Measurements from ENCODE around the gene MINDY3. TPM values are rescaled to one million over a fixed set of nuclear protein-coding genes. Genes with fewer than 3 reads are reported as not detected.

MINDY3 gene
- polyA plus RNA-seq, 1 donor (not counting 4 experiments of a cell fraction or from before 2014, with no cell fraction given): 22.1 TPM

- Histone ChIP-seq H3K79me2 (ENCODE audit: control insufficient read depth, insufficient read depth, low read length) (no peaks in the 10 kb centered on the region), H2AFZ (ENCODE audit: control insufficient read depth, low read length) (no peak overlapping the region), H3K9me3 (ENCODE audit: control insufficient read depth, low read depth, low read length) (no peaks in the 10 kb centered on the region), H4K20me1 (ENCODE audit: control insufficient read depth, extremely low read depth, insufficient read depth, low read length) (no peaks in the 10 kb centered on the region), H3K4me2 (ENCODE audit: control insufficient read depth, extremely low read depth, insufficient read depth, low read depth, low read length) (no peak overlapping the region), H3K27ac (ENCODE audit: control insufficient read depth, insufficient read depth, low read length) (no peak overlapping the region), H3K4me3 (ENCODE audit: control insufficient read depth in 2 of 3, extremely low read depth in 1 of 3, insufficient read depth in 2 of 3, low read depth in 1 of 3, low read length in 3 of 3) (no peak overlapping the region), H3K9ac (ENCODE audit: control insufficient read depth, extremely low read depth, insufficient read depth, low read length) (no peak overlapping the region), H3K4me1 (ENCODE audit: control insufficient read depth, extremely low read depth, insufficient read depth, low read length) (no peaks in the 10 kb centered on the region), H3K27me3 (ENCODE audit: control insufficient read depth, extremely low read depth, insufficient read depth, low read length) (no peaks in the 10 kb centered on the region), H3K36me3 (ENCODE audit: control insufficient read depth in 2 of 2, extremely low read depth in 1 of 2, insufficient read depth in 2 of 2, low read length in 2 of 2) (no peaks in the 10 kb centered on the region), H3K9me1 (ENCODE audit: control insufficient read depth, extremely low read depth, insufficient read depth, low read length) (no peaks in the 10 kb centered on the region)
- no peak for TF ChIP-seq EZH2 (IDR thresholded peaks at IDR 0.05; ENCODE audit: low read length)
- TF ChIP-seq, protein P1, sequence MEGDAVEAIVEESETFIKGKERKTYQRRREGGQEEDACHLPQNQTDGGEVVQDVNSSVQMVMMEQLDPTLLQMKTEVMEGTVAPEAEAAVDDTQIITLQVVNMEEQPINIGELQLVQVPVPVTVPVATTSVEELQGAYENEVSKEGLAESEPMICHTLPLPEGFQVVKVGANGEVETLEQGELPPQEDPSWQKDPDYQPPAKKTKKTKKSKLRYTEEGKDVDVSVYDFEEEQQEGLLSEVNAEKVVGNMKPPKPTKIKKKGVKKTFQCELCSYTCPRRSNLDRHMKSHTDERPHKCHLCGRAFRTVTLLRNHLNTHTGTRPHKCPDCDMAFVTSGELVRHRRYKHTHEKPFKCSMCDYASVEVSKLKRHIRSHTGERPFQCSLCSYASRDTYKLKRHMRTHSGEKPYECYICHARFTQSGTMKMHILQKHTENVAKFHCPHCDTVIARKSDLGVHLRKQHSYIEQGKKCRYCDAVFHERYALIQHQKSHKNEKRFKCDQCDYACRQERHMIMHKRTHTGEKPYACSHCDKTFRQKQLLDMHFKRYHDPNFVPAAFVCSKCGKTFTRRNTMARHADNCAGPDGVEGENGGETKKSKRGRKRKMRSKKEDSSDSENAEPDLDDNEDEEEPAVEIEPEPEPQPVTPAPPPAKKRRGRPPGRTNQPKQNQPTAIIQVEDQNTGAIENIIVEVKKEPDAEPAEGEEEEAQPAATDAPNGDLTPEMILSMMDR (optimal IDR thresholded peaks at IDR 0.05 in 1 of 3, IDR thresholded peaks at IDR 0.05 in 1 of 3, conservative IDR thresholded peaks at IDR 0.05 in 1 of 3; ENCODE audit: extremely low read depth in 1 of 3, insufficient read depth in 2 of 3, low read length in 3 of 3): no peak
- FAIRE-seq (no peak), DNase-seq (ENCODE audit: low read depth, low spot score) (no peak)
- dilution Hi-C loops (cut with MboI; ENCODE audit: extremely low pct_ligation_motif_present, low sequenced_read_pairs): no loop called here
These were observed 112.7 kb downstream of the MINDY3 start for GRCh38 chr10:15747632-15748031.

DNA sequence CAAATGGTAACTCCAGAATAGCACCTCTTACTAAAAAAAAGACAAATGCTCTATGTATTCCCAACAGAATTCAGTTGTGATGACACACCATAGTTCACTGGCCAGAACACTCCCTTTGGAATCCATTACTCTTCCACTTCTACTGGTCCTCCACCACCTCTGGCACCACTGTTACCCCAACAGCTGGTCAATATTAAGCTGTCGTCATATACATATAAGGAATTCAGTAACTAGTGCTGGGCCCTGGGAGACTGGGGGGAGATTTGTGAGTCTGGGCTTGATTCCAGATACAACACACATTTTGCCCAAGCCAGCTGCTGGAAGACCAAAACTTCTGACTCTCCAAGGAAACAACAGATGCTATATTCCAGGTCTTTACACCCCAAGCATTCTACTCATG is 114.6 kb downstream of the MINDY3 start:
- Histone ChIP-seq H2AFZ (ENCODE audit: control insufficient read depth, low read length) (no peak overlapping the region), H3K36me3 (ENCODE audit: control insufficient read depth in 2 of 2, extremely low read depth in 1 of 2, insufficient read depth in 2 of 2, low read length in 2 of 2) (no peaks in the 10 kb centered on the region), H4K20me1 (ENCODE audit: control insufficient read depth, extremely low read depth, insufficient read depth, low read length) (no peaks in the 10 kb centered on the region), H3K9me1 (ENCODE audit: control insufficient read depth, extremely low read depth, insufficient read depth, low read length) (no peaks in the 10 kb centered on the region), H3K9ac (ENCODE audit: control insufficient read depth, extremely low read depth, insufficient read depth, low read length) (no peak overlapping the region), H3K79me2 (ENCODE audit: control insufficient read depth, insufficient read depth, low read length) (no peaks in the 10 kb centered on the region), H3K9me3 (ENCODE audit: control insufficient read depth, low read depth, low read length) (no peaks in the 10 kb centered on the region), H3K4me2 (ENCODE audit: control insufficient read depth, extremely low read depth, insufficient read depth, low read depth, low read length) (no peak overlapping the region), H3K4me3 (ENCODE audit: control insufficient read depth in 2 of 3, extremely low read depth in 1 of 3, insufficient read depth in 2 of 3, low read depth in 1 of 3, low read length in 3 of 3) (no peak overlapping the region), H3K4me1 (ENCODE audit: control insufficient read depth, extremely low read depth, insufficient read depth, low read length) (no peaks in the 10 kb centered on the region), H3K27me3 (ENCODE audit: control insufficient read depth, extremely low read depth, insufficient read depth, low read length) (no peaks in the 10 kb centered on the region), H3K27ac (ENCODE audit: control insufficient read depth, insufficient read depth, low read length) (no peak overlapping the region)
- dilution Hi-C loops (cut with MboI; ENCODE audit: extremely low pct_ligation_motif_present, low sequenced_read_pairs): no loop called here
- FAIRE-seq (no peak), DNase-seq (ENCODE audit: low read depth, low spot score) (no peak)
- TF ChIP-seq, protein P1 (optimal IDR thresholded peaks at IDR 0.05 in 1 of 3, IDR thresholded peaks at IDR 0.05 in 1 of 3, conservative IDR thresholded peaks at IDR 0.05 in 1 of 3; ENCODE audit: extremely low read depth in 1 of 3, insufficient read depth in 2 of 3, low read length in 3 of 3): no peak
- TF ChIP-seq EZH2 (IDR thresholded peaks at IDR 0.05; ENCODE audit: low read length): no peak

All from keratinocyte (primary cell).